OCI-LY1 (cell line): Measurements from ENCODE around the gene ZNF181.
A peak's percentile ranks its signal among the peaks of the same experiment; 100 is the strongest.

Experiments used
- H2AFZ ChIP-seq: fragments of 200-600 bp; sonication (generic), shearing (Covaris generic); 2 replicates; pipeline ENCODE4 v1.6.0; 2014; ENCODE audit warnings: antibody characterized with exemption, mild to moderate bottlenecking, low read length
- H3F3A ChIP-seq: fragments of 200-600 bp; sonication (generic), shearing (Covaris generic); 2 replicates; pipeline ENCODE4 v1.6.0; 2014; ENCODE audit warnings: mild to moderate bottlenecking, antibody characterized with exemption, low read length, moderate library complexity; ENCODE audit not compliant: insufficient read depth
- H3K27ac ChIP-seq: fragments of 200-600 bp; sonication (generic); 2 replicates; pipeline ENCODE4 v1.5.1; 2014; ENCODE audit warnings: low read length, mixed run types, mild to moderate bottlenecking, low read depth; ENCODE audit not compliant: poor library complexity, severe bottlenecking
- H3K27me3 ChIP-seq: fragments of 200-600 bp; sonication (generic); 2 replicates; pipeline ENCODE4 v1.6.0; 2014; ENCODE audit warnings: antibody characterized with exemption, mild to moderate bottlenecking, low read length, moderate library complexity; ENCODE audit not compliant: insufficient read depth
- H3K36me3 ChIP-seq: fragments of 200-600 bp; sonication (generic); 2 replicates; pipeline ENCODE4 v1.6.1; 2014; ENCODE audit warnings: mild to moderate bottlenecking, antibody characterized with exemption, low read length, moderate library complexity, mixed read lengths; ENCODE audit not compliant: insufficient read depth
- H3K4me1 ChIP-seq: fragments of 200-600 bp; sonication (generic); 2 replicates; pipeline ENCODE4 v1.5.1; 2014; ENCODE audit warnings: mild to moderate bottlenecking, low read length, moderate library complexity; ENCODE audit not compliant: insufficient read depth, severe bottlenecking
- H3K4me2 ChIP-seq: fragments of 200-600 bp; sonication (generic), shearing (Covaris generic); 2 replicates; pipeline ENCODE4 v1.6.1; 2014; ENCODE audit warnings: low read length
- H3K4me3 ChIP-seq: fragments of 200-600 bp; sonication (generic); 2 replicates; pipeline ENCODE4 v1.5.1; 2014; ENCODE audit warnings: low read length, low read depth, mild to moderate bottlenecking, mixed read lengths; ENCODE audit not compliant: poor library complexity, severe bottlenecking
- H3K79me2 ChIP-seq: fragments of 200-600 bp; shearing (Covaris generic); 2 replicates; pipeline ENCODE4 v1.6.1; 2016; ENCODE audit warnings: mixed run types, low read length, mixed read lengths; ENCODE audit not compliant: insufficient read depth
- H3K9ac ChIP-seq: fragments of 200-600 bp; sonication (generic), shearing (Covaris generic); 2 replicates; pipeline ENCODE4 v1.6.1; 2014; ENCODE audit warnings: mild to moderate bottlenecking, low read length, mixed read lengths
- H3K9me2 ChIP-seq: fragments of 200-600 bp; sonication (generic), shearing (Covaris generic); 2 replicates; pipeline ENCODE4 v1.6.1; 2014; ENCODE audit warnings: low read depth, mild to moderate bottlenecking, low read length, mixed read lengths
- H3K9me3 ChIP-seq: fragments of 200-600 bp; shearing (Covaris generic); 2 replicates; pipeline ENCODE4 v1.6.1; 2014; ENCODE audit warnings: low read length, mixed read lengths
- H4K20me1 ChIP-seq: fragments of 200-600 bp; sonication (generic), shearing (Covaris generic); 2 replicates; pipeline ENCODE4 v1.6.0; 2016; ENCODE audit warnings: mild to moderate bottlenecking, low read length; ENCODE audit not compliant: insufficient read depth
- EZH2 ChIP-seq: fragments of 200-600 bp; sonication (generic), shearing (Covaris generic); IDR thresholded peaks from 2 replicates; pipeline ENCODE4 v1.8.0; 2017; ENCODE audit warnings: borderline replicate concordance, mixed run types, mild to moderate bottlenecking, antibody characterized with exemption, low read length, moderate library complexity, mixed read lengths
- TF ChIP-seq, protein P1 (sequence below): fragments of 200-600 bp; sonication (generic), shearing (Covaris generic); IDR thresholded peaks from 2 replicates; pipeline ENCODE4 v1.5.1; 2017; ENCODE audit warnings: mild to moderate bottlenecking, antibody characterized with exemption, low read length, moderate library complexity, mixed read lengths

The ZNF181 gene

GRCh38 chr19:34766386-34766785, 32.3 kb downstream of the ZNF181 start:
- Histone ChIP-seq H3K9me3 (peaks cover 8% of the 10 kb centered on the region; the same call in 1 of the 2 replicates), H3K9me2 (no peaks in the 10 kb centered on the region), H3K4me2 (no peak overlapping the region), H3K27me3 (no peaks in the 10 kb centered on the region), H3K36me3 (peaks cover 6% of the 10 kb centered on the region; the same call in 1 of the 2 replicates), H2AFZ (no peak overlapping the region), H3K27ac (no peak overlapping the region), H3F3A (no peaks in the 10 kb centered on the region), H3K79me2 (no peaks in the 10 kb centered on the region), H3K4me3 (no peak overlapping the region), H3K9ac (no peak overlapping the region), H4K20me1 (no peaks in the 10 kb centered on the region), H3K4me1 (no peaks in the 10 kb centered on the region)
- no peak for TF ChIP-seq EZH2
- TF ChIP-seq, protein P1, sequence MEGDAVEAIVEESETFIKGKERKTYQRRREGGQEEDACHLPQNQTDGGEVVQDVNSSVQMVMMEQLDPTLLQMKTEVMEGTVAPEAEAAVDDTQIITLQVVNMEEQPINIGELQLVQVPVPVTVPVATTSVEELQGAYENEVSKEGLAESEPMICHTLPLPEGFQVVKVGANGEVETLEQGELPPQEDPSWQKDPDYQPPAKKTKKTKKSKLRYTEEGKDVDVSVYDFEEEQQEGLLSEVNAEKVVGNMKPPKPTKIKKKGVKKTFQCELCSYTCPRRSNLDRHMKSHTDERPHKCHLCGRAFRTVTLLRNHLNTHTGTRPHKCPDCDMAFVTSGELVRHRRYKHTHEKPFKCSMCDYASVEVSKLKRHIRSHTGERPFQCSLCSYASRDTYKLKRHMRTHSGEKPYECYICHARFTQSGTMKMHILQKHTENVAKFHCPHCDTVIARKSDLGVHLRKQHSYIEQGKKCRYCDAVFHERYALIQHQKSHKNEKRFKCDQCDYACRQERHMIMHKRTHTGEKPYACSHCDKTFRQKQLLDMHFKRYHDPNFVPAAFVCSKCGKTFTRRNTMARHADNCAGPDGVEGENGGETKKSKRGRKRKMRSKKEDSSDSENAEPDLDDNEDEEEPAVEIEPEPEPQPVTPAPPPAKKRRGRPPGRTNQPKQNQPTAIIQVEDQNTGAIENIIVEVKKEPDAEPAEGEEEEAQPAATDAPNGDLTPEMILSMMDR, result no peak

- H3K9me2 ChIP-seq, result no peaks in the 10 kb centered on the region
- H3K79me2 ChIP-seq, result no peaks in the 10 kb centered on the region
- no peak overlapping the region for H3K4me2 ChIP-seq
- H3K4me3 ChIP-seq, result no peak overlapping the region
- no peaks in the 10 kb centered on the region for H3F3A ChIP-seq
- no peak overlapping the region for H3K27ac ChIP-seq
- no peak overlapping the region for H2AFZ ChIP-seq
- H3K36me3 ChIP-seq, result peaks cover 6% of the 10 kb centered on the region; the same call in 1 of the 2 replicates
- H3K9me3 ChIP-seq, result peaks cover 3% of the 10 kb centered on the region; the same call in 1 of the 2 replicates
- H3K27me3 ChIP-seq, result no peaks in the 10 kb centered on the region
- H4K20me1 ChIP-seq, result no peaks in the 10 kb centered on the region
- H3K9ac ChIP-seq, result no peak overlapping the region
- no peaks in the 10 kb centered on the region for H3K4me1 ChIP-seq
- TF ChIP-seq, protein P1, result no peak
- no peak for TF ChIP-seq EZH2
Measured at GRCh38 chr19:34767951-34768350, 33.9 kb downstream of the ZNF181 start.

- H4K20me1 ChIP-seq, result no peaks in the 10 kb centered on the region
- no peaks in the 10 kb centered on the region for H3K9me2 ChIP-seq
- peaks cover 3% of the 10 kb centered on the region for H3K4me1 ChIP-seq
- no peak for TF ChIP-seq EZH2
- TF ChIP-seq, protein P1, result no peak
- H3K4me2 ChIP-seq, result peak within 1 kb of the TSS; percentile 66
- H2AFZ ChIP-seq, result peak within 1 kb of the TSS; percentile 56
- H3K36me3 ChIP-seq, result no peaks in the 10 kb centered on the region; the same call in 1 of the 2 replicates
- H3F3A ChIP-seq, result no peaks in the 10 kb centered on the region
- peak within 1 kb of the TSS; percentile 44 for H3K9ac ChIP-seq
- H3K27me3 ChIP-seq, result no peaks in the 10 kb centered on the region
- peak within 1 kb of the TSS; percentile 66 for H3K4me3 ChIP-seq
- no peak within 1 kb of the TSS for H3K27ac ChIP-seq
- no peaks in the 10 kb centered on the region for H3K79me2 ChIP-seq
- no peaks in the 10 kb centered on the region for H3K9me3 ChIP-seq
Measured at GRCh38 chr19:34772697-34773554, 38.9 kb downstream of the ZNF181 start, which contains the start of gene ZNF599. TSS of gene ZNF599 (minus strand) at chr19:34773215. CDS start at chr19:34772841, 374 bp downstream.
